HEK293 (cell line): ENCODE results near the gene PDPK1.

Source experiments
- BCL11A ChIP-seq: fragments of 450-650 bp; formaldehyde crosslinking; IDR thresholded peaks from 2 replicates; pipeline ENCODE4 v1.5.1; 2016; ENCODE audit warnings: low read depth, missing biosample characterization, missing genetic modification characterization
- KLF16 ChIP-seq: fragments of 450-650 bp; formaldehyde crosslinking; IDR thresholded peaks from 2 replicates; pipeline ENCODE4 v1.5.1; 2017; ENCODE audit warnings: missing biosample characterization, missing genetic modification characterization
- SP2 ChIP-seq: fragments of 450-650 bp; formaldehyde crosslinking; IDR thresholded peaks from 2 replicates; pipeline ENCODE4 v1.5.1; 2016; ENCODE audit warnings: missing biosample characterization, missing genetic modification characterization
- ZBTB8A ChIP-seq: fragments of 450-650 bp; formaldehyde crosslinking; IDR thresholded peaks from 2 replicates; pipeline ENCODE4 v1.5.1; 2016; ENCODE audit warnings: missing biosample characterization, missing genetic modification characterization
- ZIC2 ChIP-seq: fragments of 450-650 bp; formaldehyde crosslinking; IDR thresholded peaks from 2 replicates; pipeline ENCODE4 v1.5.1; 2016; ENCODE audit warnings: missing biosample characterization, missing genetic modification characterization
- ZNF121 ChIP-seq: fragments of 450-650 bp; formaldehyde crosslinking; IDR thresholded peaks from 2 replicates; pipeline ENCODE4 v1.5.1; 2016; ENCODE audit warnings: missing biosample characterization, missing genetic modification characterization
- ZNF324 ChIP-seq: fragments of 450-650 bp; formaldehyde crosslinking; IDR thresholded peaks from 2 replicates; pipeline ENCODE4 v1.5.1; 2016; ENCODE audit warnings: missing biosample characterization, missing genetic modification characterization
- ZNF501 ChIP-seq: fragments of 450-650 bp; formaldehyde crosslinking; IDR thresholded peaks from 2 replicates; pipeline ENCODE4 v1.5.1; 2016; ENCODE audit warnings: missing biosample characterization, missing genetic modification characterization
- ZNF791 ChIP-seq: fragments of 450-650 bp; formaldehyde crosslinking; IDR thresholded peaks from 2 replicates; pipeline ENCODE4 v1.5.1; 2016; ENCODE audit warnings: missing biosample characterization, missing genetic modification characterization
- TF ChIP-seq, protein P1 (sequence below): fragments of 450-650 bp; formaldehyde crosslinking; IDR thresholded peaks from 2 replicates; pipeline ENCODE4 v1.5.1; 2016; ENCODE audit warnings: missing biosample characterization, missing genetic modification characterization
- TF ChIP-seq, protein P2 (sequence below): fragments of 450-650 bp; formaldehyde crosslinking; IDR thresholded peaks from 2 replicates; pipeline ENCODE4 v1.5.1; 2017; ENCODE audit warnings: missing biosample characterization, missing genetic modification characterization

DNA sequence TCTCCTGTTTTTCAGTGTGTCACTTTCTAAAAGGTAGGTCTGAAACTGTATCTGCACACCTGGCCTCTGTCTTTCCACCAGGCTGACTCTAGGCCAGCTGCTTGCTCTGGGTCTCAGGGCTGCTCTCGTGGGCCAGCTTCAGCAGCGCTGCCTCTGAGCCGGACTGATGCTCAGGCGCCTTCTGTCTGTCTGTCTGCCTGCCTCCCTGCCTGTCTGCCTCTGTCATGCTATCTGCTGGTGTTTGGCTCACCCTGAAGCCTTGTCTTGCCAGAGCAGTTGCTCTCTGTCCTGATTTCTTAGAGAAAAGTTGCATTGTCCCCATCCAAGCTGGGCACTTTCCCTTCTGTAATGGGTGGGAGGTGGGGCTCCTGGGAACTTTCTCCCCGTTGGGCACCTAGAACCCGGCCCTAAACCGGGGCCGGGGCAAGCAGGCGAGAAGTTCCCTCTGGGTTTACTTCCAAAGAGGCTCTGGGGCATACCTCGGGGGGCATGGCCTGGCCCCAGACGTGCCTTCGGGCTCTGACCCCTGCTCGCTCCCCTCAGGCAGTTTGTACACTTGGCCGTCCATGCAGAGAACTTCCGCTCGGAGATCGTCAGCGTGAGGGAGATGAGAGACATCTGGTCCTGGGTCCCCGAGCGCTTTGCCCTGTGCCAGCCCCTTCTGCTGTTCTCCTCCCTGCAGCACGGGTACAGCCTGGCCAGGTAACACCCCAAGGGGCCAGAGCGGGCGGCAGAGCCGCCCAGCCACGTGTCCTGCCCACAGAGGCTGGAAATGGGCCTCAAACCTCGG lies 39.9 kb upstream of the PDPK1 start:
- TF ChIP-seq, protein P1, sequence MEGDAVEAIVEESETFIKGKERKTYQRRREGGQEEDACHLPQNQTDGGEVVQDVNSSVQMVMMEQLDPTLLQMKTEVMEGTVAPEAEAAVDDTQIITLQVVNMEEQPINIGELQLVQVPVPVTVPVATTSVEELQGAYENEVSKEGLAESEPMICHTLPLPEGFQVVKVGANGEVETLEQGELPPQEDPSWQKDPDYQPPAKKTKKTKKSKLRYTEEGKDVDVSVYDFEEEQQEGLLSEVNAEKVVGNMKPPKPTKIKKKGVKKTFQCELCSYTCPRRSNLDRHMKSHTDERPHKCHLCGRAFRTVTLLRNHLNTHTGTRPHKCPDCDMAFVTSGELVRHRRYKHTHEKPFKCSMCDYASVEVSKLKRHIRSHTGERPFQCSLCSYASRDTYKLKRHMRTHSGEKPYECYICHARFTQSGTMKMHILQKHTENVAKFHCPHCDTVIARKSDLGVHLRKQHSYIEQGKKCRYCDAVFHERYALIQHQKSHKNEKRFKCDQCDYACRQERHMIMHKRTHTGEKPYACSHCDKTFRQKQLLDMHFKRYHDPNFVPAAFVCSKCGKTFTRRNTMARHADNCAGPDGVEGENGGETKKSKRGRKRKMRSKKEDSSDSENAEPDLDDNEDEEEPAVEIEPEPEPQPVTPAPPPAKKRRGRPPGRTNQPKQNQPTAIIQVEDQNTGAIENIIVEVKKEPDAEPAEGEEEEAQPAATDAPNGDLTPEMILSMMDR (tag by site-specific recombination): no peak
- no peak for TF ChIP-seq ZNF791
- TF ChIP-seq ZIC2 (tag by site-specific recombination): no peak
- no peak for TF ChIP-seq ZNF324 (tag by site-specific recombination)
- TF ChIP-seq, protein P2, sequence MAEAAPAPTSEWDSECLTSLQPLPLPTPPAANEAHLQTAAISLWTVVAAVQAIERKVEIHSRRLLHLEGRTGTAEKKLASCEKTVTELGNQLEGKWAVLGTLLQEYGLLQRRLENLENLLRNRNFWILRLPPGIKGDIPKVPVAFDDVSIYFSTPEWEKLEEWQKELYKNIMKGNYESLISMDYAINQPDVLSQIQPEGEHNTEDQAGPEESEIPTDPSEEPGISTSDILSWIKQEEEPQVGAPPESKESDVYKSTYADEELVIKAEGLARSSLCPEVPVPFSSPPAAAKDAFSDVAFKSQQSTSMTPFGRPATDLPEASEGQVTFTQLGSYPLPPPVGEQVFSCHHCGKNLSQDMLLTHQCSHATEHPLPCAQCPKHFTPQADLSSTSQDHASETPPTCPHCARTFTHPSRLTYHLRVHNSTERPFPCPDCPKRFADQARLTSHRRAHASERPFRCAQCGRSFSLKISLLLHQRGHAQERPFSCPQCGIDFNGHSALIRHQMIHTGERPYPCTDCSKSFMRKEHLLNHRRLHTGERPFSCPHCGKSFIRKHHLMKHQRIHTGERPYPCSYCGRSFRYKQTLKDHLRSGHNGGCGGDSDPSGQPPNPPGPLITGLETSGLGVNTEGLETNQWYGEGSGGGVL (tag by site-specific recombination): no peak
- no peak for TF ChIP-seq KLF16 (tag by site-specific recombination)
- TF ChIP-seq BCL11A (tag by site-specific recombination): no peak
- TF ChIP-seq ZNF121 (tag by site-specific recombination): no peak
- no peak for TF ChIP-seq ZBTB8A (tag by site-specific recombination)
- TF ChIP-seq SP2 (tag by site-specific recombination): no peak
- TF ChIP-seq ZNF501 (tag by site-specific recombination): no peak
